ENCODE data around the gene TRIM41.

GRCh38 chr5:181207214-181207959 lies 15.7 kb upstream of the TRIM41 start:
- TF ChIP-seq CTCF (conservative IDR thresholded peaks at IDR 0.05; ENCODE audit: low read depth, low read length) (no peak), EZH2 (IDR thresholded peaks at IDR 0.05; ENCODE audit: low read length, unreplicated experiment) (no peak)

All from PC-3 (cell line).